ENCODE results near the gene PLCL1. TPM values are rescaled to one million over a fixed set of nuclear protein-coding genes. Genes with fewer than 3 reads are reported as not detected.

PLCL1 gene
- total and polyA plus RNA-seq, 12 donors, result 17.3 to 131 (median 102) TPM

DNA sequence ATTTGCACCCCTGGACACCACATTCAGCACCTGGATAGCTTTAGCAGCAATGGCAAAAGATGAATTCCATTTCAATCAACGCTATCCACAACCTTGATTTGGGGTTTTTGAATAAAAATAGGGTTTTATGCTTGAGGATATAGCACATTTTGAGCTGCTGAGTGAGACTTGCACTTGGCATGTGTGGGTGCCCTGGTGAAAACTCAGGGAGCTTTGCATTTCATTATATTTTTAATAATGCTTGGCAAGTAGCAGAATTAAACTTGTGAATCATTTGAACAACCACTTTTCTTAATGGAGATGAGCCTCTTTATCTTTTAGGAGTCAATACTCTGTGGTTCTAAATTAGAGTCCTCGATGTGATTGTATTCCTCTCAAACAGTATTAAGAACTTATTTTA is 252.4 kb downstream of the PLCL1 start:
- Histone ChIP-seq H3K4me3 (no peak overlapping the region), H3K27ac (no peak overlapping the region), H3K27me3 (no peaks in the 10 kb centered on the region), H3K36me3 (no peaks in the 10 kb centered on the region), H3K9me3 (no peaks in the 10 kb centered on the region), H3K4me1 (peaks cover 3 to 79% (median 34%) of the 10 kb centered on the region in 9 donors)
- 86 to 89% methylated on average over 2 of the region's 2 CpGs for WGBS, 2 donors
- DNase-seq (no peak), ATAC-seq (no peak)
- intact Hi-C loops (cut with DNase I), result loop anchor here in 5 of 10 donors (5.0 to 10.0 kb wide), 3 partner anchors 58 to 252 kb away; partner anchors contain the start of gene PLCL1 (in 5 of the 5)
- TF ChIP-seq, protein P1, sequence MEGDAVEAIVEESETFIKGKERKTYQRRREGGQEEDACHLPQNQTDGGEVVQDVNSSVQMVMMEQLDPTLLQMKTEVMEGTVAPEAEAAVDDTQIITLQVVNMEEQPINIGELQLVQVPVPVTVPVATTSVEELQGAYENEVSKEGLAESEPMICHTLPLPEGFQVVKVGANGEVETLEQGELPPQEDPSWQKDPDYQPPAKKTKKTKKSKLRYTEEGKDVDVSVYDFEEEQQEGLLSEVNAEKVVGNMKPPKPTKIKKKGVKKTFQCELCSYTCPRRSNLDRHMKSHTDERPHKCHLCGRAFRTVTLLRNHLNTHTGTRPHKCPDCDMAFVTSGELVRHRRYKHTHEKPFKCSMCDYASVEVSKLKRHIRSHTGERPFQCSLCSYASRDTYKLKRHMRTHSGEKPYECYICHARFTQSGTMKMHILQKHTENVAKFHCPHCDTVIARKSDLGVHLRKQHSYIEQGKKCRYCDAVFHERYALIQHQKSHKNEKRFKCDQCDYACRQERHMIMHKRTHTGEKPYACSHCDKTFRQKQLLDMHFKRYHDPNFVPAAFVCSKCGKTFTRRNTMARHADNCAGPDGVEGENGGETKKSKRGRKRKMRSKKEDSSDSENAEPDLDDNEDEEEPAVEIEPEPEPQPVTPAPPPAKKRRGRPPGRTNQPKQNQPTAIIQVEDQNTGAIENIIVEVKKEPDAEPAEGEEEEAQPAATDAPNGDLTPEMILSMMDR (IDR thresholded peaks at IDR 0.05), result no peak

DNA sequence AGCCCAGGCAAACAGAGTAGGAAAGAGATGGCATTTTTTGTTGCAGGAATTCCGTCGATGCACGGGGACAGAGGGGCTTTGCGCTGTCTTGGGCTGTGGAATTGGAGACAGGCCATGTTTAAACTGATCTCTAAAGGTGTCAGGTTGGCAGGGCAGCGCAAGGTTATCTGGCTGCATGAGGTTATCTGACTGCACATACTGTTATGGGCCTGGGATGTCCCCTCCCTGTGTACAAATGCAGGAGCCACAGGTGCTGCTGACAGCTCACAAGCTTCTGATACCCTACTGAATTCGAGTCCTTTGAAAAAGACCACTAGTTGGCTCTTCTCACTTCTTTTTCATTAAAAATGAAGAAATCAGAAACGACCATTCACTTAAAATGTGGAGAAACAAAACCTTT is 255.4 kb downstream of the PLCL1 start:
- Histone ChIP-seq H3K9me3 (no peaks in the 10 kb centered on the region), H3K27me3 (no peaks in the 10 kb centered on the region), H3K4me3 (no peak overlapping the region), H3K36me3 (no peaks in the 10 kb centered on the region), H3K4me1 (peaks cover 0 to 66% (median 17%) of the 10 kb centered on the region in 9 donors), H3K27ac (peak overlapping the region in 3 of 10 donors; percentile 6 to 27 (median 16))
- DNase-seq, result no peak
- TF ChIP-seq, protein P1 (IDR thresholded peaks at IDR 0.05), result no peak
- intact Hi-C loops (cut with DNase I), result loop anchor here in 5 of 10 donors (5.0 to 10.0 kb wide), 3 partner anchors 55 to 255 kb away; partner anchors contain the start of gene PLCL1 (in 5 of the 5)
- ATAC-seq, result peak in 5 of 8 donors; percentile 43 to 76 (median 56)
- 38 to 49% methylated on average over 7 of the region's 7 CpGs for WGBS, 2 donors

DNA sequence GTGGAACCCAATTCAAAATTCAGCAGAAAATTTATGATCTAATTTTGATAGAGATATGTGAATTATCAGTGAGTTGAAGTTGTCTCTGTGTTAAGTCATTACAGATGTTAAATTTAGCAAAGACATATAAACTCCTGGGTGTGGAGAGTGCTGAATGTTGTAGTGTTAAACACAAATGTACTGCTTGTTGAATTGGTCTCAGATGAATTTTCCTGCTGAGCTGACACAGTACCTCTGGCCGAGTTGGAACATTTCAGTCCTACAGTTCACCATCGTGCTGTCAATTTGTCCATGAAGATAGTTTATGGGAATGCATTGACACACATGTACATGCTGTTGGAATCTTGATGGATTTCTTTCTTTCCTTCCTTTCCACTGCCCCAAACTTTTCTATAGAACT is 255.9 kb downstream of the PLCL1 start:
- DNase-seq (no peak), ATAC-seq (peak in 5 of 8 donors; percentile 45 to 65 (median 53))
- Histone ChIP-seq H3K9me3 (no peaks in the 10 kb centered on the region), H3K36me3 (no peaks in the 10 kb centered on the region), H3K4me3 (no peak overlapping the region), H3K27ac (peak overlapping the region in 3 of 10 donors; percentile 6 to 16 (median 12)), H3K27me3 (no peaks in the 10 kb centered on the region), H3K4me1 (peaks cover 0 to 64% (median 17%) of the 10 kb centered on the region in 9 donors)
- intact Hi-C loops (cut with DNase I), result no loop called here
- TF ChIP-seq, protein P1 (IDR thresholded peaks at IDR 0.05), result no peak
- WGBS, 2 donors, result 29 to 48% methylated on average over 2 of the region's 2 CpGs

DNA sequence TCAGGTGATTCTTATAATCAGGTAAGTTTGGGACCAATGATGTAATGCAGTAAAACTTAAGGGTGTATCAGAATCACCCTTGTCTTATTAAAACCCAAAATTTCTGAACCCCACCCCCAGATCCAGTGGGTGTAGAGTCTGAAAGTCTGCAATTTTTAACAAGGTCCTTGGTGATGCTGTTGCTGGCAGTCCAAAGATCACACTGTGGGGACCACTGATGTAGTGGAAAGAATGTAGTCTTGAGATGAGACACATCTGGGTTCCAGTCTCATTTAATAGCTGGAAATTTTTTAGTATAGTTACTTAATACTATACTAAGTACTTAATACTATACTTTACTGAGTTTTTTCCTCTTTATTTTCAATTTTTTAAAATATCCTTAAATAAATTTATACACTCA is 258.4 kb downstream of the PLCL1 start:
- H3K9me3 ChIP-seq, result no peaks in the 10 kb centered on the region
- H3K27ac ChIP-seq, result no peak overlapping the region
- peaks cover 0 to 57% (median 17%) of the 10 kb centered on the region in 9 donors for H3K4me1 ChIP-seq
- no peak overlapping the region for H3K4me3 ChIP-seq
- ATAC-seq (no peak), DNase-seq (no peak)
- intact Hi-C loops (cut with DNase I), result no loop called here
- no peaks in the 10 kb centered on the region for H3K36me3 ChIP-seq
- H3K27me3 ChIP-seq, result no peaks in the 10 kb centered on the region
- TF ChIP-seq, protein P1 (IDR thresholded peaks at IDR 0.05), result no peak
